ENCODE data around the gene RAP1A. TPM values are rescaled to one million over a fixed set of nuclear protein-coding genes. Genes with fewer than 3 reads are reported as not detected.
"Not testable (repeated sequence)": the region's sequence is repeated elsewhere in the genome, so short reads cannot be mapped to it uniquely, and the experiment has no call there.

The RAP1A gene
- total RNA-seq, 6 experiments from 2014 or later, result 75.7 to 82.9 (median 80.3) TPM

DNA sequence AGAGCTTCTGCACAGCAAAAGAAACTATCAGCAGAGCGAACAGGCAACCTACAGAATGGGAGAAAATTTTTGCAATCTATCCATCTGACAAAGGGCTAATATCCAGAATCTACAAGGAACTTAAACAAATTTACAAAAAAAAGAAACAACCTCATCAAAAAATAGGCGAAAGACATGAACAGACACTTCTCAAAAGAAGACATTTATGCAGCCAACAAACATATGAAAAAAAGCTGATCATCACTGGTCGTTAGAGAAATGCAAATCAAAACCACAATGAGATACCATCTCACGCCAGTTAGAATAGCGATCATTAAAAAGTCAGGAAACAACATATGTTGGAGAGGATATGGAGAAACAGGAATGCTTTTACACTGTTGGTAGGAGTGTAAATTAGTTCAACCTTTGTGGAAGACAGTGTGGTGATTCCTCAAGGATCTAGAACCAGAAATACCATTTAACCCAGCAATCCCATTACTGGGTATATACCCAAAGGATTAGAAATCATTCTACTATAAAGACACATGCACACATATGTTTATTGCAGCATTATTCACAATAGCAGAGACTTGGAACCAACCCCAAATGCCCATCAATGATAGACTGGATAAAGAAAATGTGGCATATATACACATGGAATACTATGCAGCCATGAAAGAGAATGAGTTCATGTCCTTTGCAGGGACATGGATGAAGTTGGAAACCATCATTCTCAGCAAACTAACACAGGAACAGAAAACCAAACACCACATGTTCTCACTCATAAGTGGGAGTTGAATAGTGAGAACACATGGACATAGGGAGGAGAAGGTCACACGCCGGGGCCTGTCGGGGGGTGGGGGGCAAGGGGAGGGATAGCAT lies 65.9 kb downstream of the RAP1A start:
- H3K9me3 Mint-ChIP-seq, result peaks cover 43% of the 10 kb centered on the region
- not testable (repeated sequence) for DNase-seq; H3K4me3 Mint-ChIP-seq; H3K27ac Mint-ChIP-seq; H3K27me3 Mint-ChIP-seq (ENCODE audit: insufficient read depth)
- H3K4me1 Mint-ChIP-seq (ENCODE audit: low read depth), result peaks cover 16% of the 10 kb centered on the region
- H3K36me3 Mint-ChIP-seq (ENCODE audit: low read depth), result peaks cover 49% of the 10 kb centered on the region

DNA sequence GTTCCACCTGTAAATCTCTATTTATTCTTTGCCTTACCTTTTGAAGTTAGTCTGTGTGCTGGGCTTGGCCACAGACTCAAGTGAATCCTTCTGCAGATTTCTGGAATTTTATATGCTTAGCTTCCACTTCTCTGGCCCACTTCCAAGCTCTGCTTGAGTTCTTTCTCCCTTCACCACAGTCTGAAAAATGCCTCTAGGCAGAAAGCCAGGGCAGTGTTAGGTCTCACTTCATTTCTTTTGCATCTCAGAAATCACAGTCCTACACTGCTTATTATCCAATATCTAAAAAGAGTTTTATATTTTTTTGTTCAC lies 70.7 kb downstream of the RAP1A start:
- Mint-ChIP-seq H3K9me3 (0 out of 2 replicates have a peak, but pooled peaks cover 2% of the 10 kb centered on the region), H3K27me3 (ENCODE audit: insufficient read depth) (no peaks in the 10 kb centered on the region; the same call in 1 of the 2 replicates), H3K36me3 (ENCODE audit: low read depth) (peaks cover 27% of the 10 kb centered on the region), H3K4me1 (ENCODE audit: low read depth) (peaks cover 21% of the 10 kb centered on the region), H3K4me3 (no peak overlapping the region), H3K27ac (peak overlapping the region; percentile 50)
- TF ChIP-seq, protein P1, sequence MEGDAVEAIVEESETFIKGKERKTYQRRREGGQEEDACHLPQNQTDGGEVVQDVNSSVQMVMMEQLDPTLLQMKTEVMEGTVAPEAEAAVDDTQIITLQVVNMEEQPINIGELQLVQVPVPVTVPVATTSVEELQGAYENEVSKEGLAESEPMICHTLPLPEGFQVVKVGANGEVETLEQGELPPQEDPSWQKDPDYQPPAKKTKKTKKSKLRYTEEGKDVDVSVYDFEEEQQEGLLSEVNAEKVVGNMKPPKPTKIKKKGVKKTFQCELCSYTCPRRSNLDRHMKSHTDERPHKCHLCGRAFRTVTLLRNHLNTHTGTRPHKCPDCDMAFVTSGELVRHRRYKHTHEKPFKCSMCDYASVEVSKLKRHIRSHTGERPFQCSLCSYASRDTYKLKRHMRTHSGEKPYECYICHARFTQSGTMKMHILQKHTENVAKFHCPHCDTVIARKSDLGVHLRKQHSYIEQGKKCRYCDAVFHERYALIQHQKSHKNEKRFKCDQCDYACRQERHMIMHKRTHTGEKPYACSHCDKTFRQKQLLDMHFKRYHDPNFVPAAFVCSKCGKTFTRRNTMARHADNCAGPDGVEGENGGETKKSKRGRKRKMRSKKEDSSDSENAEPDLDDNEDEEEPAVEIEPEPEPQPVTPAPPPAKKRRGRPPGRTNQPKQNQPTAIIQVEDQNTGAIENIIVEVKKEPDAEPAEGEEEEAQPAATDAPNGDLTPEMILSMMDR (IDR thresholded peaks at IDR 0.05), result no peak
- DNase-seq, result peak; percentile 83

DNA sequence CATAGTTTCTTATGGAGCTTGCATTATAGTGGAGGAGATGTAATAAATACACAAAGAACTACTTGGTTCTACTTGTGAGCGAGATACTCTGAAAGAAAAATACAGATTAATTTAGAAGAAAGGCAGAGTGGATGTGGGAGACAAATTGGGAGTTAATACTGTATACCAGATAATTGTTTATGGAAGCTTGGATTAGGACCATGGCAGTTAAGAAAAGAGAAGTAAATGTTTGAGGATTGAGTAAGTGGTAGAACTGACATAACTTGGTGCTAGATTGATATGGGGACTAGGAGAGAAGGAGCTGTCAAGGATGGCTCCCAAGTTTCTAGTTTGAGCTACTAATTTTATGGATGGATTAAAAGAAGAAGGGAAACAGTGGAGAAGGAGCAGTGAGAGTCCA lies 72.3 kb downstream of the RAP1A start:
- DNase-seq, result no peak
- Mint-ChIP-seq H3K9me3 (no peaks in the 10 kb centered on the region), H3K4me3 (no peak overlapping the region), H3K4me1 (ENCODE audit: low read depth) (peaks cover 21% of the 10 kb centered on the region), H3K27ac (peak overlapping the region; percentile 17; the same call in 1 of the 2 replicates), H3K36me3 (ENCODE audit: low read depth) (peaks cover 24% of the 10 kb centered on the region), H3K27me3 (ENCODE audit: insufficient read depth) (no peaks in the 10 kb centered on the region; the same call in 1 of the 2 replicates)
- TF ChIP-seq, protein P1 (IDR thresholded peaks at IDR 0.05), result no peak

DNA sequence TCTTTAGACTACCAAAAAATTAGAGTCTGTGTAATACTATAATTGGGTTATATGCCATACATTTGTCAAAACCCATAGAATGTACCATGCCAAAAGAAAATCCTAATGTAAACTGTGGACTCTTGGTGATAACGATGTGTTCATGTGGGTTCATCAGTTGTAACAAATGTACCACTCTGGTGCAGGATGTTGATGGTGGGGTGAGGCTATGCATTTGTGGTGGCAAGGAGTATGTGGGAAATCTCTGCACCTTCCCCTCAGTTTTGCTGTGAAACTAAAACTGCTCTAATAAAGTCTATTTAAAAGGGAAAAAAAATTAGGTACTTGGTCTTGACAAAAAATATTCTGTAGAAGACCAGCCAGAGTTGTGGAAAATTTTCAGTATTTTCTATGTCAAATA lies 76.2 kb downstream of the RAP1A start:
- H3K9me3 Mint-ChIP-seq, result no peaks in the 10 kb centered on the region
- no peak for DNase-seq
- H3K36me3 Mint-ChIP-seq (ENCODE audit: low read depth), result peaks cover 46% of the 10 kb centered on the region
- H3K27ac Mint-ChIP-seq, result no peak overlapping the region
- TF ChIP-seq, protein P1 (IDR thresholded peaks at IDR 0.05), result no peak
- H3K27me3 Mint-ChIP-seq (ENCODE audit: insufficient read depth), result no peaks in the 10 kb centered on the region
- no peak overlapping the region for H3K4me3 Mint-ChIP-seq
- peaks cover 2% of the 10 kb centered on the region for H3K4me1 Mint-ChIP-seq (ENCODE audit: low read depth)

DNA sequence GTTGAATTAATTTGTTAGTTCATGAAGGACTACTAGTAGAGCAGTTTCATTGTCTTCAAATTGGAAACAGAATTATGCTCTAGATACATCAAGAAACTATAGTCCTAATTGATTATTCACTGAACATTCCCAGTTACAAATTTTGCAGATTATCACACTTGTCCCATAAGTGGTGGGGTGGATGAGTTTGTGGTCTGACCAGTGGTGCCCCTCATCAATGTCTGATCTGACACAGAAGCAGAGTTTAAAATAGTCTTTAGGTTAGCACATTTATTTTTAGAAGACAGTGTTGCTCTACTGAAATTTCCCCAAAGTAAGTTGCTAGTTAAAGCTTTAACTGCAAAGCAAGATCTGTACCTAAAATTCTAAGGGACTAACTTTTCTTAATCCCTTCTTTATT lies 76.7 kb downstream of the RAP1A start:
- Mint-ChIP-seq H3K27me3 (ENCODE audit: insufficient read depth) (no peaks in the 10 kb centered on the region; the same call in 1 of the 2 replicates), H3K27ac (no peak overlapping the region), H3K36me3 (ENCODE audit: low read depth) (peaks cover 51% of the 10 kb centered on the region), H3K4me1 (ENCODE audit: low read depth) (no peaks in the 10 kb centered on the region), H3K9me3 (no peaks in the 10 kb centered on the region), H3K4me3 (no peak overlapping the region)
- DNase-seq, result no peak
- TF ChIP-seq, protein P1 (IDR thresholded peaks at IDR 0.05), result no peak

DNA sequence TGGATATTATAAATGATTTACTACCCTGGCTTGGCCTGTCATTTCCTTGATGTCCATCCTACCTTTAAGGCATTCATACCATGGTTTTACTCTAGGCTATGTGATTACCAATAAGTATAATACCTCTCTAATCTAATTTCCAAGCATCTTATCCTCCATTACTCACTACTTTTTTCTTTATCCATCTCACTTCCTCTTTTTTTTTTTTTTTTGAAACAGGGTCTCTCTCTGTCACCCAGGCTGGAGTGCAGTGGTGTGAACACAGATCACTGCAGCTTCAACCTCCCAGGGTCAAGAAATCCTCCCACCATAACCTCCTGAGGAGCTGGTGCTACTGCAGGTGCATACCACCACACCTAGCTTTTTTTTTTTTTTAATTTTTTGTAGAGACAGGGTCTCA lies 79.7 kb downstream of the RAP1A start:
- Mint-ChIP-seq H3K9me3 (no peaks in the 10 kb centered on the region), H3K27me3 (ENCODE audit: insufficient read depth) (no peaks in the 10 kb centered on the region; the same call in 1 of the 2 replicates), H3K4me3 (no peak overlapping the region), H3K27ac (no peak overlapping the region), H3K4me1 (ENCODE audit: low read depth) (peaks cover 9% of the 10 kb centered on the region), H3K36me3 (ENCODE audit: low read depth) (peaks cover 42% of the 10 kb centered on the region)
- TF ChIP-seq, protein P1 (IDR thresholded peaks at IDR 0.05), result no peak
- no peak for DNase-seq
